B cell (primary cell): Measurements from ENCODE around the gene CASP14. TPM values are rescaled to one million over a fixed set of nuclear protein-coding genes. Genes with fewer than 3 reads are reported as not detected.

Experiments used
- ATAC-seq: fragments of 200-7000 bp; cut with Tn5 transposase; one replicate; pipeline ENCODE4 v1.10.0; 2021; ENCODE audit warnings: low read depth, mild to moderate bottlenecking, moderate number of reproducible peaks, moderate library complexity
- CTCF ChIA-PET: fragments of 350-600 bp; sonication (Branson Sonifier 250); formaldehyde crosslinking; loops from one replicate; lab custom pipeline; 2021; ENCODE audit warnings: antibody characterized with exemption, inconsistent platforms; lab: Charles Lee
- POLR2A ChIA-PET: fragments of 350-600 bp; sonication (Branson Sonifier 250); formaldehyde crosslinking; loops from one replicate; lab custom pipeline; 2021; ENCODE audit warnings: antibody characterized with exemption; lab: Charles Lee
- DNase-seq: peaks from one replicate; pipeline ENCODE4 v3.0.0; 2013
- H2AFZ ChIP-seq: 2 replicates; pipeline ENCODE4 v1.6.1; 2012; ENCODE audit warnings: mild to moderate bottlenecking, low read depth, low read length; ENCODE audit not compliant: insufficient read depth, poor library complexity, severe bottlenecking
- H3K27ac ChIP-seq, 2 donors: 1 replicate in 1 of 2; 2 replicates in 1 of 2; pipeline ENCODE4 v1.5.1; 2012 to 2013; ENCODE audit warnings: low read length in 2 of 2, mild to moderate bottlenecking in 2 of 2, moderate library complexity in 1 of 2
- H3K27me3 ChIP-seq, 4 experiments: fragments of 200-600 bp in 1 of 4; sonication (generic) in 1 of 4; replicated peaks in 1 of 4; 1 replicate in 2 of 4; 2 replicates in 2 of 4; pipeline versions ENCODE4 v1.6.1 to v1.7.0; 2013 to 2016; ENCODE audit warnings: low read length in 3 of 4, mild to moderate bottlenecking in 2 of 4, mixed read lengths in 1 of 4, moderate library complexity in 1 of 4; ENCODE audit not compliant: insufficient read depth in 4 of 4, control insufficient read depth in 3 of 4; ENCODE audit errors: control extremely low read depth in 1 of 4
- H3K36me3 ChIP-seq, 2 experiments: replicated peaks in 1 of 2; 1 replicate in 1 of 2; 2 replicates in 1 of 2; pipeline versions ENCODE4 v1.6.1 to v1.7.1; 2013; ENCODE audit warnings: low read length in 1 of 2; ENCODE audit not compliant: insufficient read depth in 2 of 2, control insufficient read depth in 1 of 2; ENCODE audit errors: control extremely low read depth in 1 of 2, extremely low read depth in 1 of 2
- H3K4me1 ChIP-seq, 2 donors: fragments of 200-600 bp in 1 of 2; sonication (generic) in 1 of 2; 1 replicate in 1 of 2; 2 replicates in 1 of 2; pipeline versions ENCODE4 v1.5.1 to v1.6.1; 2013 to 2017; ENCODE audit warnings: low read length in 2 of 2; ENCODE audit not compliant: control insufficient read depth in 2 of 2, insufficient read depth in 2 of 2
- H3K4me2 ChIP-seq: replicated peaks from 2 replicates; pipeline ENCODE3; 2012; ENCODE audit warnings: mild to moderate bottlenecking, low read depth, low read length; ENCODE audit not compliant: poor library complexity, severe bottlenecking
- H3K4me3 ChIP-seq, 5 experiments: fragments of 200-600 bp in 1 of 5; sonication (generic) in 1 of 5; 1 replicate in 3 of 5; 2 replicates in 2 of 5; pipeline versions ENCODE4 v1.5.1 to v1.7.0; 2011 to 2016; ENCODE audit warnings: low read length in 4 of 5, mild to moderate bottlenecking in 4 of 5, low read depth in 2 of 5, control low read depth in 1 of 5, moderate library complexity in 1 of 5; ENCODE audit not compliant: insufficient read depth in 1 of 5; ENCODE audit errors: control extremely low read depth in 1 of 5, extremely low read depth in 1 of 5
- H3K79me2 ChIP-seq: fragments of 200-600 bp; sonication (generic); one replicate; pipeline ENCODE4 v1.6.0; 2016; ENCODE audit warnings: low read length; ENCODE audit not compliant: control insufficient read depth, insufficient read depth
- H3K9ac ChIP-seq: fragments of 200-600 bp; sonication (generic); 2 replicates; pipeline ENCODE4 v1.6.1; 2017; ENCODE audit warnings: mild to moderate bottlenecking, low read length, moderate library complexity
- H3K9me3 ChIP-seq, 3 donors: one replicate each; pipeline versions ENCODE4 v1.6.1 to v1.7.1; 2013; ENCODE audit warnings: low read length in 2 of 3; ENCODE audit not compliant: control insufficient read depth in 2 of 3, insufficient read depth in 1 of 3; ENCODE audit errors: control extremely low read depth in 1 of 3
- H4K20me1 ChIP-seq: 2 replicates; pipeline ENCODE4 v1.6.0; 2012; ENCODE audit warnings: mild to moderate bottlenecking, low read length; ENCODE audit not compliant: insufficient read depth, control insufficient read depth, poor library complexity, severe bottlenecking
- H3K27ac Mint-ChIP-seq: one replicate; pipeline ENCODE4 v1.8.0; 2021; ENCODE audit warnings: mixed read lengths
- H3K27me3 Mint-ChIP-seq: one replicate; pipeline ENCODE4 v1.8.0; 2021; ENCODE audit warnings: mixed read lengths
- H3K4me1 Mint-ChIP-seq: one replicate; pipeline ENCODE4 v1.8.0; 2021; ENCODE audit warnings: mixed read lengths
- H3K4me3 Mint-ChIP-seq: one replicate; pipeline ENCODE4 v1.8.0; 2021; ENCODE audit warnings: mixed read lengths
- H3K9me3 Mint-ChIP-seq: one replicate; pipeline ENCODE4 v1.8.0; 2022; ENCODE audit warnings: mixed read lengths; ENCODE audit not compliant: insufficient read depth
- EZH2 ChIP-seq: IDR thresholded peaks from 2 replicates; pipeline ENCODE4 v1.6.1; 2012; ENCODE audit warnings: borderline replicate concordance, low read depth, mild to moderate bottlenecking, moderate library complexity, low read length; ENCODE audit not compliant: insufficient read depth, poor library complexity, severe bottlenecking
- WGBS: methylation state at CpG from one replicate; pipeline ENCODE4 v1.1.5; 2013; ENCODE audit warnings: missing lambda C conversion rate; ENCODE audit not compliant: insufficient coverage; 5-methylcytosine and 5-hydroxymethylcytosine counted together
- intact Hi-C: fragments of 100-400 bp; cut with micrococcal nuclease; formaldehyde crosslinking; loops from one replicate; pipeline ENCODE4 v1.10.0; 2022
- polyA plus RNA-seq: library from polyadenylated mRNA; depleted of rRNA; stranded (reverse); fragments of >200 nt; gene quantifications from 2 replicates; pipeline ENCODE4 v1.2.3, GENCODE V29; 2012
- total RNA-seq, 2 donors: library from RNA; stranded (reverse); fragments of 120-200 nt in 1 of 2; gene quantifications; 1 replicate in 1 of 2; 2 replicates in 1 of 2; pipeline versions ENCODE4 v1.2.3 to v1.2.4, GENCODE V29; 2013 to 2022
- TF ChIP-seq, protein P1 (sequence below): fragments of 200-600 bp; IDR thresholded peaks from one replicate; pipeline ENCODE4 v1.8.0; 2022; ENCODE audit warnings: antibody characterized with exemption, mild to moderate bottlenecking

The CASP14 gene
- total and polyA plus RNA-seq, 2 donors (not counting 1 experiment from before 2014, with no cell fraction given) = not detected

GRCh38 chr19:15042003-15042402 is 7.3 kb upstream of the CASP14 start:
- Histone ChIP-seq H3K4me1 (no peaks in the 10 kb centered on the region), H3K4me3 (no peak overlapping the region), H3K27me3 (peaks cover 0 to 6% (median 0%) of the 10 kb centered on the region in 4 experiments), H3K4me2 (no peak overlapping the region), H3K27ac (no peak overlapping the region), H3K79me2 (no peaks in the 10 kb centered on the region), H3K9ac (no peak overlapping the region), H3K36me3 (no peaks in the 10 kb centered on the region), H4K20me1 (no peaks in the 10 kb centered on the region), H3K9me3 (no peaks in the 10 kb centered on the region), H2AFZ (no peak overlapping the region)
- Mint-ChIP-seq H3K9me3 (no peaks in the 10 kb centered on the region), H3K27ac (no peak overlapping the region), H3K27me3 (peaks cover 28% of the 10 kb centered on the region), H3K4me1 (no peaks in the 10 kb centered on the region), H3K4me3 (no peak overlapping the region)
- no peak for ATAC-seq
- POLR2A ChIA-PET = no interaction called here
- WGBS = 78% methylated on average over 1 of the region's 1 CpG
- DNase-seq = no peak
- CTCF ChIA-PET = interaction anchor here (0.5 kb wide), 1 partner anchor 19 kb away, joined by 5 read pairs; no protein-coding TSS in a partner anchor
- intact Hi-C loops = no loop called here
- no peak for TF ChIP-seq EZH2
- TF ChIP-seq, protein P1, sequence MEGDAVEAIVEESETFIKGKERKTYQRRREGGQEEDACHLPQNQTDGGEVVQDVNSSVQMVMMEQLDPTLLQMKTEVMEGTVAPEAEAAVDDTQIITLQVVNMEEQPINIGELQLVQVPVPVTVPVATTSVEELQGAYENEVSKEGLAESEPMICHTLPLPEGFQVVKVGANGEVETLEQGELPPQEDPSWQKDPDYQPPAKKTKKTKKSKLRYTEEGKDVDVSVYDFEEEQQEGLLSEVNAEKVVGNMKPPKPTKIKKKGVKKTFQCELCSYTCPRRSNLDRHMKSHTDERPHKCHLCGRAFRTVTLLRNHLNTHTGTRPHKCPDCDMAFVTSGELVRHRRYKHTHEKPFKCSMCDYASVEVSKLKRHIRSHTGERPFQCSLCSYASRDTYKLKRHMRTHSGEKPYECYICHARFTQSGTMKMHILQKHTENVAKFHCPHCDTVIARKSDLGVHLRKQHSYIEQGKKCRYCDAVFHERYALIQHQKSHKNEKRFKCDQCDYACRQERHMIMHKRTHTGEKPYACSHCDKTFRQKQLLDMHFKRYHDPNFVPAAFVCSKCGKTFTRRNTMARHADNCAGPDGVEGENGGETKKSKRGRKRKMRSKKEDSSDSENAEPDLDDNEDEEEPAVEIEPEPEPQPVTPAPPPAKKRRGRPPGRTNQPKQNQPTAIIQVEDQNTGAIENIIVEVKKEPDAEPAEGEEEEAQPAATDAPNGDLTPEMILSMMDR = no peak

GRCh38 chr19:15042826-15043225 is 6.5 kb upstream of the CASP14 start:
- Histone ChIP-seq H3K36me3 (no peaks in the 10 kb centered on the region), H3K79me2 (no peaks in the 10 kb centered on the region), H3K4me2 (no peak overlapping the region), H3K4me3 (no peak overlapping the region), H3K9ac (no peak overlapping the region), H3K9me3 (no peaks in the 10 kb centered on the region), H3K4me1 (no peaks in the 10 kb centered on the region), H3K27ac (no peak overlapping the region), H3K27me3 (peaks cover 0 to 6% (median 0%) of the 10 kb centered on the region in 4 experiments), H4K20me1 (no peaks in the 10 kb centered on the region), H2AFZ (no peak overlapping the region)
- ChIA-PET CTCF (no interaction called here), POLR2A (no interaction called here)
- WGBS = 100% methylated on average over 1 of the region's 2 CpGs
- no peaks in the 10 kb centered on the region for H3K9me3 Mint-ChIP-seq
- H3K27ac Mint-ChIP-seq = no peak overlapping the region
- DNase-seq (no peak), ATAC-seq (no peak)
- intact Hi-C loops = no loop called here
- TF ChIP-seq, protein P1 = no peak
- TF ChIP-seq EZH2 = no peak
- no peaks in the 10 kb centered on the region for H3K4me1 Mint-ChIP-seq
- peaks cover 33% of the 10 kb centered on the region for H3K27me3 Mint-ChIP-seq
- H3K4me3 Mint-ChIP-seq = no peak overlapping the region
